ENCODE results near the gene UTP3.

- no peak for TF ChIP-seq CTCF (IDR thresholded peaks at IDR 0.05; ENCODE audit: low read depth, low read length, poor library complexity, severe bottlenecking)
- no peak for TF ChIP-seq EZH2phosphoT487 (IDR thresholded peaks at IDR 0.05; ENCODE audit: borderline replicate concordance, low read length)
These were observed 46.6 kb downstream of the UTP3 start for GRCh38 chr4:70734971-70735370.
